Subcutaneous adipose tissue (tissue), 4 donors: ENCODE results near the gene CLASP1. TPM values are rescaled to one million over a fixed set of nuclear protein-coding genes. Genes with fewer than 3 reads are reported as not detected.

Experiments used
- CTCF ChIP-seq: fragments of 450-650 bp; IDR thresholded peaks from one replicate; pipeline ENCODE4 v1.5.1; 2016; ENCODE audit warnings: low read depth, mild to moderate bottlenecking, control low read depth, antibody characterized with exemption, moderate library complexity
- total RNA-seq, 4 donors: library from RNA; depleted of rRNA; stranded (reverse); fragments of >200 nt; gene quantifications; one replicate each; pipeline ENCODE4 v1.1.0, GENCODE V29; 2016

Gene CLASP1
- total RNA-seq, 4 donors from 2014 or later: 94.0 to 166 (median 112) TPM

GRCh38 chr2:121476684-121477083 lies 172.6 kb downstream of the CLASP1 start:
- TF ChIP-seq CTCF: no peak

DNA sequence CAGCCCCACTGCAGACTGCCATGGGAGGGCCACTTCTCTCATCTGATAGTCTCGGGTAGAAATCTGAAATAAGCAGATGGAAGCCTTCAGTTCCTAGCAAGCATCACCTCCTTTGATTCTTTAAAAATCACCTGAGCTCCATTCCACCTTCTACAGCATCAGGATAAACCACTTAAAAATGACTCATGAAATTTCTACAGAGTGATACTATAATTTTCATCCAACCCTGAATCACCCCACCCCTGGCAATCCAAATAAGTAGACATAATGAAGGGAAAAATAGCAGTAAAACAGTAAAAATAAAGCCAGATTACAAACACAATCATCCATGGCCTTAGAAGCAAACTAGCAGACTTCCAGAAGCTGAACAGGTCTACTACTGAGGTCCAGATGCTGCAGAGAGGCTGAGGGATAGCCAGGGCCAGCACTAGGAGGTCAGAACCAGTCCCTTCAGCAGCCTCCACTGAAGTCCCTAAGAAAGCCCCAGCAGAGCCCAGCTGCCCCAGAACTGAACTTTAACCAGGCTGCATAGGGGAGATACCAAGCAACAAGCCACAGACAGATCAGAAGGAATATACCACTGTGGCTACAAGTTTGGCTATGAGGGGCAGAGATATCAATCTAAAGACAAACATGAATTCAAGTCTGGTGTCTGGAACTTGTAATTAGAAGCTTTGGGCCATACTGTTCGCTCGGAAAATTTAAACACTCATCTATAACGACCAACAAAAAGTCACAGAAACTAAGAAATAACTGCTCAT lies 173.3 kb downstream of the CLASP1 start:
- no peak for TF ChIP-seq CTCF

DNA sequence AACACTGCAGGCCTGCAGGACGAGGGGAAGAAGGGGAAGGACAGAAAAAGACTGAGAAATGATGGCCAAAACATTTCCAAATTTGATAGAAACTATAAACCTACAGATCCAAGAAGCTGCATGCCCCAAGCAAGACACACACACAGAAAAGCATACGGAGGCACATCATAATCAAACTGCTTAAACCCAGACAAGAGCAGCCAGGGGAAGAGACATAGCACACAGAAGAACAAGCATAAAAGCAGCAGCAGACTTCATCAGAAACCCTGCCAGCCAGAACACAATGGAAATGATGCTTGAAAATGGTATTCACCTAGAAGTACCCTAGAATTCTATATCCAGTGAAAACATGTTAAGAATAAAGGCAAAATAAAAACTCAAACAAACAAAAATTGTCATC lies 175.8 kb downstream of the CLASP1 start:
- TF ChIP-seq CTCF: no peak

- no peak for TF ChIP-seq CTCF
Observed at GRCh38 chr2:121472470-121472993, 176.7 kb downstream of the CLASP1 start.

DNA sequence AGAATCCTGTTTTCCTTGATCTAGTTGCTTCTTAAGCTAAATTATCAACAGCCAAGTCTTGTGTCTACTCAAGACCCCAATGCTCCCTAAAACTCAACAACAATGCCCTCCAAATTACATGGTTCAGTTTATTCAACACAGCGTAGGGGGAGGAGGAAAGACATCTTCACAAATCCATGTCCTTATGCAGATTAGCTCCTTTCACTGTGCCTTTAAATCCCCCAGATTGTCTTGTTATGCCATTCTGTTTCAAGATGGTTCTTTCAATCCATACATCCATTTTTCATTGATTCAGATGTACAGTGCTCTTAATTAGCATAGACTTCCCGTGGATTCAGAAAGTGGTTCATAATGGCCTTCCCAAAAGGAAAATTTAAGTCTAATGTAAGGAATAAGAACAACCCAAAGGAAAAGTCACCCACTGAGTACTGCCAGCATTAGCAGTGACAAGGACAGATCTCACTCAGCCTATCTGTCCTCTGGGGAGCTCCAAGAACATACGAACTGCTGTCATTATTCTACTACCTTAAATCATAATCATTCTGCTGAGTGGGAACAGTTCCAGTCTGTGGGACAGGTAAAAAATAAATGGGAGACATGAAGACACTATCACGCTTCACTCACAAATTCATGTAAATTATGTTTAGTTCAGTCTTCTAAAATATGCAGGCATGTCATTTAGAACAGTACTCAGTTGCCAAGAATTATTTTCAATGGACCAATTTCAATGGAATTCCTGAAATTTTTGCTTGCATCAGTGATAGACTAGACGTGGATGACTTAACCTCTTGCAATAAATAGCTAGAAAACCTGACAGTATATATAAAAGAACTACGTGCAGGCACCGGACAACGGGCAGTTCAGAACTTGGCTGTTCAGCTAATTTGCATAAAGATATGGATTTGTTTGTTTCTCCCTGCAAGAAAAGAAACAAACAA lies 177.5 kb downstream of the CLASP1 start:
- no peak for TF ChIP-seq CTCF

DNA sequence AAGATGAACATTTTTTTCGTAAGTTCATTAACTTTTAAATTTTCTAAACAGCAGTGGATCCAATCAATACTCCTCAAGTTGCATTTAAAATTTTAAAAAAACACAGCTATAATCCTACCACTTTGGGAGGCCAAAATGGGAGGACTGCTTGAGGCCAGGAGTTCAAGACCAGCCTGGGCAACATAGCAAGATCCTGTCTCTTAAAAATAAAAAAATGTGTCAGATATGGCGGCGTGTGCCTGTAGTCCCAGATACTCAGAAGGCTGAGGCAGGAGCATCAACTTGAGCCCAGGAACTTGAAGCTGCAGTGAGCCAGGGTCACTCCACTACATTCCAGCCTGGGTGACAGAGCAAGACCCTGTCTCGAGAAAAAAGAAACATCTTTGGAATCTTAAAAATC lies 178.3 kb downstream of the CLASP1 start:
- no peak for TF ChIP-seq CTCF

DNA sequence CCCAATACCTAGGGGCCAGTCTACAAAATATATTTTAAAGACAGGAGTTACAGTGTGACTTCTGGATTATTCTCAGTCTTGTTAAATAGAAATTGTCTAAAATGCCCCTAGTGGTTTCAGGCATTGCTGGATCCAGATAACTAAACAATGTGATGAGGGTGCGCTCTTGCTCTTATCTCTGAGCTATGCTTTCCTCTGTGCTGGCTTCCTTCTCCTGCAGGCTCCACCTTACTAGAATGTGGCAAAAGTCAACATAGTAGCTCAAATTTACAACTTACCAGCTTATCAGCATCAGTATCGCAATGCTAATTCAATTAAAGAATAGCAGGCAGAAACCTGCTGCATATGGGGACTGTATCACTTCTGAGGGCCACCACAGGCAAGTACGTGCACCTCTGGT lies 179.9 kb downstream of the CLASP1 start:
- TF ChIP-seq CTCF: no peak
